Measurements from ENCODE around the gene CRYZL1. TPM values are rescaled to one million over a fixed set of nuclear protein-coding genes. Genes with fewer than 3 reads are reported as not detected.

The CRYZL1 gene
- polyA plus RNA-seq, 3 donors from 2014 or later: 28.8 to 50.2 (median 29.6) TPM

GRCh38 chr21:33557447-33557846, 84.1 kb downstream of the CRYZL1 start:
- Mint-ChIP-seq H3K27ac (peak overlapping the region in 1 of 6 donors; percentile 40), H3K4me1 (peaks cover 50 to 91% of the 10 kb centered on the region in 2 donors), H3K4me3 (no peak overlapping the region), H3K27me3 (ENCODE audit: low read depth in 3 of 3) (peaks cover 5 to 17% (median 5%) of the 10 kb centered on the region in 3 donors), H3K9me3 (no peaks in the 10 kb centered on the region), H3K36me3 (peaks cover 46 to 74% (median 56%) of the 10 kb centered on the region in 3 donors)
- no peak for DNase-seq

- Mint-ChIP-seq H3K36me3 (peaks cover 39 to 64% (median 47%) of the 10 kb centered on the region in 3 donors), H3K4me3 (no peak overlapping the region), H3K9me3 (no peaks in the 10 kb centered on the region), H3K4me1 (peaks cover 42 to 75% of the 10 kb centered on the region in 2 donors), H3K27me3 (ENCODE audit: low read depth in 3 of 3) (peaks cover 3 to 22% (median 7%) of the 10 kb centered on the region in 3 donors), H3K27ac (no peak overlapping the region)
- DNase-seq: no peak
Observed at GRCh38 chr21:33554982-33555344, 86.6 kb downstream of the CRYZL1 start.

- DNase-seq: no peak
- peaks cover 3 to 21% (median 7%) of the 10 kb centered on the region in 3 donors for H3K27me3 Mint-ChIP-seq (ENCODE audit: low read depth in 3 of 3)
- peak overlapping the region in 2 of 5 donors; percentile 20 to 50 for H3K4me3 Mint-ChIP-seq
- no peaks in the 10 kb centered on the region for H3K9me3 Mint-ChIP-seq
- H3K27ac Mint-ChIP-seq: peak overlapping the region in 4 of 6 donors; percentile 10 to 65 (median 39)
- H3K36me3 Mint-ChIP-seq: peaks cover 36 to 64% (median 46%) of the 10 kb centered on the region in 3 donors
- H3K4me1 Mint-ChIP-seq: peaks cover 47 to 75% of the 10 kb centered on the region in 2 donors
Observed at GRCh38 chr21:33554236-33554981, 87.1 kb downstream of the CRYZL1 start.

GRCh38 chr21:33552999-33553598, 88.4 kb downstream of the CRYZL1 start:
- Mint-ChIP-seq H3K4me3 (no peak overlapping the region), H3K27ac (no peak overlapping the region), H3K9me3 (no peaks in the 10 kb centered on the region), H3K36me3 (peaks cover 28 to 62% (median 40%) of the 10 kb centered on the region in 3 donors), H3K27me3 (ENCODE audit: low read depth in 3 of 3) (peaks cover 3 to 19% (median 7%) of the 10 kb centered on the region in 3 donors), H3K4me1 (peaks cover 50 to 77% of the 10 kb centered on the region in 2 donors)
- no peak for DNase-seq

GRCh38 chr21:33552093-33552998, 89.2 kb downstream of the CRYZL1 start:
- no peaks in the 10 kb centered on the region for H3K9me3 Mint-ChIP-seq
- peaks cover 3 to 19% (median 7%) of the 10 kb centered on the region in 3 donors for H3K27me3 Mint-ChIP-seq (ENCODE audit: low read depth in 3 of 3)
- no peak for DNase-seq
- H3K27ac Mint-ChIP-seq: peak overlapping the region in 1 of 6 donors; percentile 42
- H3K4me1 Mint-ChIP-seq: peaks cover 48 to 72% of the 10 kb centered on the region in 2 donors
- H3K36me3 Mint-ChIP-seq: peaks cover 23 to 56% (median 33%) of the 10 kb centered on the region in 3 donors
- H3K4me3 Mint-ChIP-seq: no peak overlapping the region

- H3K4me3 Mint-ChIP-seq: no peak overlapping the region
- H3K27me3 Mint-ChIP-seq (ENCODE audit: low read depth in 3 of 3): peaks cover 3 to 18% (median 7%) of the 10 kb centered on the region in 3 donors
- peaks cover 41 to 67% of the 10 kb centered on the region in 2 donors for H3K4me1 Mint-ChIP-seq
- no peak overlapping the region for H3K27ac Mint-ChIP-seq
- no peaks in the 10 kb centered on the region for H3K9me3 Mint-ChIP-seq
- DNase-seq: no peak
- peaks cover 23 to 49% (median 28%) of the 10 kb centered on the region in 3 donors for H3K36me3 Mint-ChIP-seq
Observed at GRCh38 chr21:33551664-33552063, 89.9 kb downstream of the CRYZL1 start.

- Mint-ChIP-seq H3K27ac (no peak overlapping the region), H3K4me3 (no peak overlapping the region), H3K9me3 (no peaks in the 10 kb centered on the region), H3K36me3 (peaks cover 20 to 45% (median 22%) of the 10 kb centered on the region in 3 donors), H3K27me3 (ENCODE audit: low read depth in 3 of 3) (peaks cover 3 to 12% (median 7%) of the 10 kb centered on the region in 3 donors), H3K4me1 (peaks cover 37 to 67% of the 10 kb centered on the region in 2 donors)
- no peak for DNase-seq
Observed at GRCh38 chr21:33550772-33551660, 90.5 kb downstream of the CRYZL1 start.

GRCh38 chr21:33549848-33550771, 91.4 kb downstream of the CRYZL1 start:
- peaks cover 15 to 37% (median 16%) of the 10 kb centered on the region in 3 donors for H3K36me3 Mint-ChIP-seq
- peaks cover 36 to 67% of the 10 kb centered on the region in 2 donors for H3K4me1 Mint-ChIP-seq
- H3K4me3 Mint-ChIP-seq: peak overlapping the region in 1 of 5 donors; percentile 34
- H3K27ac Mint-ChIP-seq: peak overlapping the region in 1 of 6 donors; percentile 9
- peaks cover 3 to 11% (median 7%) of the 10 kb centered on the region in 3 donors for H3K27me3 Mint-ChIP-seq (ENCODE audit: low read depth in 3 of 3)
- no peak for DNase-seq
- H3K9me3 Mint-ChIP-seq: no peaks in the 10 kb centered on the region

- no peak for DNase-seq
- H3K27ac Mint-ChIP-seq: peak overlapping the region in 3 of 6 donors; percentile 37 to 81 (median 59)
- H3K4me1 Mint-ChIP-seq: peaks cover 55 to 67% of the 10 kb centered on the region in 2 donors
- H3K9me3 Mint-ChIP-seq: no peaks in the 10 kb centered on the region
- H3K4me3 Mint-ChIP-seq: peak overlapping the region in 2 of 5 donors; percentile 45 to 98
- H3K27me3 Mint-ChIP-seq (ENCODE audit: low read depth in 3 of 3): peaks cover 12 to 21% (median 17%) of the 10 kb centered on the region in 3 donors
- peaks cover 5 to 22% (median 8%) of the 10 kb centered on the region in 3 donors for H3K36me3 Mint-ChIP-seq
Observed at GRCh38 chr21:33546086-33546485, 95.5 kb downstream of the CRYZL1 start.

GRCh38 chr21:33544451-33545195, 96.9 kb downstream of the CRYZL1 start:
- Mint-ChIP-seq H3K27ac (peak overlapping the region; percentile 99 to 100 (median 100)), H3K4me1 (peaks cover 59 to 76% of the 10 kb centered on the region in 2 donors), H3K9me3 (no peaks in the 10 kb centered on the region), H3K4me3 (peak overlapping the region; percentile 94 to 100 (median 98)), H3K27me3 (ENCODE audit: low read depth in 3 of 3) (peaks cover 10 to 21% (median 17%) of the 10 kb centered on the region in 3 donors), H3K36me3 (peaks cover 0 to 16% (median 4%) of the 10 kb centered on the region in 3 donors)
- no peak for DNase-seq

- Mint-ChIP-seq H3K4me3 (peak overlapping the region; percentile 94 to 100 (median 98)), H3K4me1 (peaks cover 54 to 66% of the 10 kb centered on the region in 2 donors), H3K27ac (peak overlapping the region; percentile 99 to 100 (median 100)), H3K36me3 (peaks cover 0 to 10% (median 0%) of the 10 kb centered on the region in 3 donors), H3K27me3 (ENCODE audit: low read depth in 3 of 3) (peaks cover 10 to 21% (median 17%) of the 10 kb centered on the region in 3 donors), H3K9me3 (no peaks in the 10 kb centered on the region)
- no peak for DNase-seq
Observed at GRCh38 chr21:33543505-33544129, 97.9 kb downstream of the CRYZL1 start.
